ENCODE results near the gene PTPRCAP.
"Not testable (repeated sequence)": the region's sequence is repeated elsewhere in the genome, so short reads cannot be mapped to it uniquely, and the experiment has no call there.

PTPRCAP gene

DNA sequence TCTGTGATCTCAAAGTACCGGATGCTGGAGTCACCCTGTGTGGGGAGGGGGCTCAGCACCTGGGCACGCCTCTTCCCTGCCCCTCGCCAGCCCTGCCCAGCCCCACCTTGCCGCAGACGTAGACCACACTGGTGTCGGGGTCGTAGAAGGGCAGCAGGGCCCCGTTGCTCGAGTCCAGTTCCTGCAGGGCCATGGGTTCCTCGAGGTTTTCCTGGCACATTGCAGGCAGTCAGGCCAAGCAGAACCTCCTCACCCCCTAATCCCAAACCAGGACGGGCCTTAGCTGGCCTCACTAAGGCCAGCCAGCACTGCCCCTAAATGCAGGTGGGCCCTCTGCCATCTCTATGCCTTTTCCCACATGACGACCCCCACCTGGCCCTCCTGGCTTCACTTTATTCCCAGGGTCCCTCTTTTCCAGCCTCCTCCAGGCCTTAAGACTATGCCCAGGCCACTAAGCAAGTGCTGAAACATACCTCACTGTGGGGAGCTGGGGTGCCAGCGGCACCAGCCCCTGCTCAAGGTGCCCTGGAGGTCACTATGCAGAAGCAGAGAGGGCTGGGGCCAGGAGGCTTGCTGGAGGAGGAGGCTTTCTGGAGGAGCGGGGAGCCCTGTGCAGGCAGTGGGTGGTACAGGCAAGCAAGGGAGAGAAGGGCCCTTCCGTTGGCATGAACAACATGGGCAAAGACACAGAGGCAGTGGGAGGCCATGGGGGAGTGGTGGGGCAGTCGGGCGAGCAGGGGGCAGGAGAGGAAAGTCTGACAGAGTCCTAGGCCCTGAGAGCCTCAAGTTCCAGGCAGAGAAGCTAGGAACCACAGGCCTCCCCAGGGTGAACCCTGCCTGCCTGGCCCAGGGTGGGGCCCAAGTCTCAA is 3.0 kb upstream of the PTPRCAP start:
- no peak for ATAC-seq

DNA sequence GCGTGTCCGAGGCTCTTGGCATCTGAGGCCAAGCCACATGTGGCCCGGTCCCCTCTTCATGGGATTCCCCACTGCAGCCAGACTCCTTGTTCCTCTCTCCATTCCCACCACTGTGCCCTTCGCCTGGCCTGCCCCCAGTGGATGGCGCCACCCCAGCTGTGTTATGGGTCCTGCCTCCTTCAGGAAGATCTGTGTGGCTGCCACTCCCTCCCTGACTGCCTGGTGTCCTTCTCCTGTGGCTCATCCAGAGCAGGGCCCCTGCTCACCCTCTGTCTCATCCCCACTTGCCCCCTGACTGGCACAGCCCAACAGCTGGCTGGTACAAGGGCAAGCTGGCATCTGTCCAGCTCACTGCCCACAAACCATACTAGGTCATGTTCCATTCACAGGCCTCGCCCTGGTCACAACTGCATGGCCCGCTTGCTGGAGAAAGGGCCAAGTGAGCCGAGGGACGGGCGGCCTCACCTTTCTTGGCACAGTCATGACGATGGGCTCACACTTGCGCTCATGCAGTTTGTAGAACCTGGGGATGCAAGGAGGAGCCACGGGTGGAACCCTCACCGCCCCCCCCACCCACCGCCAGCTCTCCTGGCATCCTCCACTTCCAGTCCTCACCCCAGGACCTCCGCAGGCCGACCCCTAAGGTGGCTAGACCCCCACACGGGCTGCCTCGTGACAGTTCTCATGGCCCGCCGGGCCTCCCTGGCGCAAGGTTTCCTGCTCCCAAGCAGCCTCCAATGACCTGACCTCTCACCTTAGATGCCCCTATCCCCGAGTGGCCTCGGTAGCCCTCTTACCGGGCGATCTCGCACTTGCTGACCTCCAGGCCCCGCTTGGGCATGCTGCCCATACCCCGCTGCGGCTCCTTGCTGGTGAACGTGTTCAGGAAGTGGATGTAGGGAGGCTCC is 2.1 kb upstream of the PTPRCAP start:
- ATAC-seq: no peak

DNA sequence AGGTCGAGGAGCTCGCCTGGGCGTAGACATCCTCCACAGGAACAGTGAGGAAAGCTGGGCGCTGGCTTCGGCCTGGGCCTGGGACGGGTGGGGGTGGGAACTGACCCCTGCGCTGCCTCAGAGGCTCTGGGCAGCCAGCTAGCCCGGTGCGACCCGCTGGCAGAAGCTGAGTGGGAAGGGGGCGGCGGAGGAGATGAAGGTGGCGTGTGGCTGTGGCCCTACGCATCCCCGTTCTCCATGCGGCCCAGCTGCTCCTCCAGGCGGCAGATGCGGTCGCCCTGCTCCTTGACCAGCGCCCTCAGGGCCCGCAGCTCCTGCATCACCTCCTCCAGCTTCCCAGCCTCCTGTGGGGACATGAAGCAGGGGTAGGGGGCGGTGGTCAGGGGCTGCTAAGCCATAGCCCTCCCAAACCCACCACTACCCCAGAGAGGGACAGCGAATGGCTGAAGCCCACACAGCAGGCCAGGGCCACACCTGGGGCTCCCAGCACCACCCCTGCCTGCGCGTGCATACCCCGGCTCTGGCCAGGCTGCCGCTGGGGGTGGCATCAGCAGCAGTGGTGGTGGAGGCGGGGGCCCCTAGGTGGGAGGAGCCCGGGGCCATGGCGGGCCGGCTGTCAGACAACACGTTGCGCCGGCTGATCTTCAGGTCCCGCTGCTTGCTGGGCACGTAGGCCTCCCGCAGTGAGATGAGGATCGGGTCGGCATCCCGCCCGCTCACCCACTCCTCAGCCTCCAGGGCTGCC is 848 bp upstream of the PTPRCAP start:
- ATAC-seq: peak; percentile 54 to 61

GRCh38 chr11:67437809-67438157 is 301 bp upstream of the PTPRCAP start:
- ATAC-seq: no peak

GRCh38 chr11:67436459-67437081 is 912 bp downstream of the PTPRCAP start:
- peak; percentile 35 to 40 for ATAC-seq

- peak in 1 of 2 donors; percentile 0 for ATAC-seq
Observed at GRCh38 chr11:67435727-67436458, 1.6 kb downstream of the PTPRCAP start.

- no peak for ATAC-seq
Observed at GRCh38 chr11:67435031-67435726, 2.3 kb downstream of the PTPRCAP start.

GRCh38 chr11:67434395-67434881 is 3.0 kb downstream of the PTPRCAP start:
- ATAC-seq: no peak

DNA sequence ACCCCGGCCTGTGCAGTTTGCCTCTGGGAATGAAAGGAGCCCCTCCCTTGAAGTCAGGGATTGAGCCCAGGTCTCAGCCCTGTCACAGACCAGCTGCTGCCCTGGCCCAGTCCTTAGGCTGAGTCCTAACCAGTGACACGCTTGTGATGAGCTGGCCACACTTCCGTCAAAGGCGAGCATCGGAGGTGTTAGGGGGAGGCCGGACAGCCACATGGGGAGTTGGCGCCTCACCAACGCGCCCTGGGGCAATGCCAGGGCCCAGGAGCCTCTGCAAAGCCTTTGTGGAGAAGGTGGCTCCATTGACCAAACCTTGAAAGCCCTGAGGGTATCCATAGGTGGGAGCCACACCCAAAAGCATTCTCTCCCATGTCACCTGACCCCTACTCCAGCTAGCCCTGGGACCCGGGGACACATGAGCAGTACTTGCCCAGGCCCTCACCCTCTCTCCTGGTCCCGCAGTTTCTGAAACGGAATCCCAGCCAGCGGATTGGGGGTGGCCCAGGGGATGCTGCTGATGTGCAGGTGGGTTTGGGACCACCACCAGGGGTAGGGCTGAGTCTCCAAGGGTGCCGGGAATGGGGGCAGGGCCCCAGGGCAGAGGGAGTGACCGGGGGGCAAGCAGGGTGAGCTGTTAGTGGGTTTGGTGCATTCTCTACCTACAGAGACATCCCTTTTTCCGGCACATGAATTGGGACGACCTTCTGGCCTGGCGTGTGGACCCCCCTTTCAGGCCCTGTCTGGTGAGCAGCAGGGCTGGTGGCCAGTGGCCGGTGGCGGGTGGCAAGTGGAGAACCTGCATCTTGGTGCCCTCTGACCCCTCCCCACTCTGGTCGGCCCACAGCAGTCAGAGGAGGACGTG is 3.7 kb downstream of the PTPRCAP start:
- ATAC-seq: no peak

GRCh38 chr11:67432655-67433349 is 4.7 kb downstream of the PTPRCAP start:
- no peak for ATAC-seq

- ATAC-seq: no peak
Observed at GRCh38 chr11:67431346-67432249, 5.9 kb downstream of the PTPRCAP start.

- no peak for ATAC-seq
Observed at GRCh38 chr11:67429722-67430121, 7.8 kb downstream of the PTPRCAP start.

- no peak for ATAC-seq
Observed at GRCh38 chr11:67429038-67429668, 8.3 kb downstream of the PTPRCAP start.

- ATAC-seq: peak; percentile 88 to 90
Observed at GRCh38 chr11:67428052-67429001, 9.2 kb downstream of the PTPRCAP start, which contains the start of gene RPS6KB2. TSS of gene RPS6KB2 (plus strand) at chr11:67428494. CDS start at chr11:67428546, 52 bp downstream.

DNA sequence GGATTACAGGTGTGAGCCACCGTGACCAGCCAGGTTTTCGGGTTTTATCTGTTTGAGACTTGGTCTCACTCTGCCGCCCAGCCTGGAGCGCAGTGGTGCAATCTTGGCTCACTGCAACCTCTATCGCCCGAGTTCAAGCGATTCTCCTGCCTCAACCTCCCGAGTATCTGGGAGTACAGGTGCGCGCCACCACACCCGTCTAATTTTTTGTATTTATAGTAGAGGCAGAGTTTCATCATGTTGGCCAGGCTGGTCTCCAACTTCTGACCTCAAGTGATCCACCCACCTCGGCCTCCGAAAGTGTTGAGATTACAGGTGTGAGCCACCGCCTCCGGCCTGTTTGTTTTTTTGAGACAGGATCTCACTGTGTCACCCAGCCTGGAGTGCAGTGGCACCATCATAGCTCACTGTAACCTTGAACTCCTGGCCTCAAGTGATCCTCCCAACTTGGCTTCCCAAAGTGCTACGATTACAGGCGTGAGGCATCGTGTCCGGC is 10.1 kb downstream of the PTPRCAP start:
- not testable (repeated sequence) for ATAC-seq
